Panc1 (cell line): ENCODE data around the gene CDC42.

Source experiments
- POLR2AphosphoS5 ChIP-seq: IDR thresholded peaks from 2 replicates; pipeline ENCODE4 v1.6.1; 2012; ENCODE audit warnings: mild to moderate bottlenecking, low read depth, low read length, moderate library complexity
- SIN3A ChIP-seq: IDR thresholded peaks from 2 replicates; pipeline ENCODE4 v1.6.1; 2012; ENCODE audit warnings: low read depth, mild to moderate bottlenecking, low read length, moderate library complexity, borderline replicate concordance; ENCODE audit not compliant: insufficient read depth
- TCF7L2 ChIP-seq: IDR thresholded peaks from 2 replicates; pipeline ENCODE4 v1.6.1; 2011; ENCODE audit warnings: mild to moderate bottlenecking, low read depth, low read length, inconsistent platforms
- TF ChIP-seq, protein P1 (sequence below): fragments of 450-650 bp; IDR thresholded peaks from 2 replicates; pipeline ENCODE4 v1.5.1; 2017; ENCODE audit warnings: mild to moderate bottlenecking
- TF ChIP-seq, protein P2 (sequence below), 2 experiments: IDR thresholded peaks; 2 replicates each; pipeline ENCODE4 v1.6.1; 2011 to 2012; ENCODE audit warnings: low read depth in 2 of 2, control low read depth in 1 of 2, low read length in 1 of 2, mild to moderate bottlenecking in 1 of 2, moderate library complexity in 1 of 2; ENCODE audit not compliant: insufficient read depth in 1 of 2

DNA sequence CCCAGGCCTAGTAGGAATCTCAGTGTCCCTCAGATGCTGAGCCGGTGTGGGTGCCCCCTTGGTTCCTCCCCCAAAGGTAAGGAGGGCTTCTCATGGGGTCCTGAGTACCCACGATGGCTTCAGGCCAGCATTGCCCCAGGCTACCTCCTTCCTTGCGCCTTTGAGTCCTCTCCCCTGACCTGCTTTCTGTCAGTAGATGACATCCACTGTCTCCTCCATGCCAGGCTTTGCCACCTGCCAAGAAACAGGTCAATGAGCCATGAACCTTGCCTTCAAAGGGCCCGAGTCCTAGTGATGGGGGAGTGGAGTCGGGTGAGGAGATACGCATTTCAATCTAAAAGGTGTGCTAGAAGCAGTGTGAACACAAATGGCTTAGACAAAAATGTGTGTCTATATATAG lies 74.7 kb downstream of the CDC42 start:
- TF ChIP-seq, protein P1, sequence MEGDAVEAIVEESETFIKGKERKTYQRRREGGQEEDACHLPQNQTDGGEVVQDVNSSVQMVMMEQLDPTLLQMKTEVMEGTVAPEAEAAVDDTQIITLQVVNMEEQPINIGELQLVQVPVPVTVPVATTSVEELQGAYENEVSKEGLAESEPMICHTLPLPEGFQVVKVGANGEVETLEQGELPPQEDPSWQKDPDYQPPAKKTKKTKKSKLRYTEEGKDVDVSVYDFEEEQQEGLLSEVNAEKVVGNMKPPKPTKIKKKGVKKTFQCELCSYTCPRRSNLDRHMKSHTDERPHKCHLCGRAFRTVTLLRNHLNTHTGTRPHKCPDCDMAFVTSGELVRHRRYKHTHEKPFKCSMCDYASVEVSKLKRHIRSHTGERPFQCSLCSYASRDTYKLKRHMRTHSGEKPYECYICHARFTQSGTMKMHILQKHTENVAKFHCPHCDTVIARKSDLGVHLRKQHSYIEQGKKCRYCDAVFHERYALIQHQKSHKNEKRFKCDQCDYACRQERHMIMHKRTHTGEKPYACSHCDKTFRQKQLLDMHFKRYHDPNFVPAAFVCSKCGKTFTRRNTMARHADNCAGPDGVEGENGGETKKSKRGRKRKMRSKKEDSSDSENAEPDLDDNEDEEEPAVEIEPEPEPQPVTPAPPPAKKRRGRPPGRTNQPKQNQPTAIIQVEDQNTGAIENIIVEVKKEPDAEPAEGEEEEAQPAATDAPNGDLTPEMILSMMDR = no peak
- no peak for TF ChIP-seq POLR2AphosphoS5
- no peak for TF ChIP-seq SIN3A
- no peak for TF ChIP-seq TCF7L2
- TF ChIP-seq, protein P2, sequence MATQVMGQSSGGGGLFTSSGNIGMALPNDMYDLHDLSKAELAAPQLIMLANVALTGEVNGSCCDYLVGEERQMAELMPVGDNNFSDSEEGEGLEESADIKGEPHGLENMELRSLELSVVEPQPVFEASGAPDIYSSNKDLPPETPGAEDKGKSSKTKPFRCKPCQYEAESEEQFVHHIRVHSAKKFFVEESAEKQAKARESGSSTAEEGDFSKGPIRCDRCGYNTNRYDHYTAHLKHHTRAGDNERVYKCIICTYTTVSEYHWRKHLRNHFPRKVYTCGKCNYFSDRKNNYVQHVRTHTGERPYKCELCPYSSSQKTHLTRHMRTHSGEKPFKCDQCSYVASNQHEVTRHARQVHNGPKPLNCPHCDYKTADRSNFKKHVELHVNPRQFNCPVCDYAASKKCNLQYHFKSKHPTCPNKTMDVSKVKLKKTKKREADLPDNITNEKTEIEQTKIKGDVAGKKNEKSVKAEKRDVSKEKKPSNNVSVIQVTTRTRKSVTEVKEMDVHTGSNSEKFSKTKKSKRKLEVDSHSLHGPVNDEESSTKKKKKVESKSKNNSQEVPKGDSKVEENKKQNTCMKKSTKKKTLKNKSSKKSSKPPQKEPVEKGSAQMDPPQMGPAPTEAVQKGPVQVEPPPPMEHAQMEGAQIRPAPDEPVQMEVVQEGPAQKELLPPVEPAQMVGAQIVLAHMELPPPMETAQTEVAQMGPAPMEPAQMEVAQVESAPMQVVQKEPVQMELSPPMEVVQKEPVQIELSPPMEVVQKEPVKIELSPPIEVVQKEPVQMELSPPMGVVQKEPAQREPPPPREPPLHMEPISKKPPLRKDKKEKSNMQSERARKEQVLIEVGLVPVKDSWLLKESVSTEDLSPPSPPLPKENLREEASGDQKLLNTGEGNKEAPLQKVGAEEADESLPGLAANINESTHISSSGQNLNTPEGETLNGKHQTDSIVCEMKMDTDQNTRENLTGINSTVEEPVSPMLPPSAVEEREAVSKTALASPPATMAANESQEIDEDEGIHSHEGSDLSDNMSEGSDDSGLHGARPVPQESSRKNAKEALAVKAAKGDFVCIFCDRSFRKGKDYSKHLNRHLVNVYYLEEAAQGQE (IDR thresholded peaks at IDR 0.05; ENCODE audit: insufficient read depth in 1 of 2, low read depth in 2 of 2, low read length in 1 of 2) = no peak
